Effector CD8-positive, alpha-beta T cell (primary cell): Measurements from ENCODE around the gene RMND1.
"Not testable (repeated sequence)": the region's sequence is repeated elsewhere in the genome, so short reads cannot be mapped to it uniquely, and the experiment has no call there.

ENCODE experiments used
- DNase-seq: peaks from one replicate; lab custom pipeline; 2025; lab: John Stamatoyannopoulos, UW
- total RNA-seq, 4 experiments: gene quantifications; one replicate each; lab custom pipeline; 2026; lab: John Stamatoyannopoulos, UW

RMND1 gene
- 14.8 to 19.6 (median 16.7) reads per million in 4 experiments for total RNA-seq

GRCh38 chr6:151451950-151452749 is at the start of gene RMND1:
Gene RMND1, minus strand, starts transcription at chr6:151452126. Its CDS starts 6,315 bp downstream, at chr6:151445811.
- peak; percentile 99 for DNase-seq

GRCh38 chr6:151499551-151499950 is 47.6 kb upstream of the RMND1 start:
- no peak for DNase-seq

- DNase-seq = no peak
Measured at GRCh38 chr6:151498327-151498726, 46.4 kb upstream of the RMND1 start.

- DNase-seq = no peak
Measured at GRCh38 chr6:151497905-151498304, 46.0 kb upstream of the RMND1 start.

GRCh38 chr6:151495380-151495779 is 43.5 kb upstream of the RMND1 start:
- DNase-seq = no peak

GRCh38 chr6:151494936-151495320 is 43.0 kb upstream of the RMND1 start:
- no peak for DNase-seq

- DNase-seq = no peak
Measured at GRCh38 chr6:151494235-151494935, 42.5 kb upstream of the RMND1 start.

GRCh38 chr6:151493804-151494234 is 41.9 kb upstream of the RMND1 start, which contains the start of gene CCDC170:
Gene CCDC170, plus strand, starts transcription at chr6:151494017. Its CDS starts 112 bp downstream, at chr6:151494129.
- DNase-seq = no peak

- no peak for DNase-seq
Measured at GRCh38 chr6:151493161-151493803, 41.4 kb upstream of the RMND1 start.

GRCh38 chr6:151490996-151491395 is 39.1 kb upstream of the RMND1 start:
- no peak for DNase-seq

GRCh38 chr6:151488226-151488625 is 36.3 kb upstream of the RMND1 start:
- DNase-seq = no peak

- DNase-seq = no peak
Measured at GRCh38 chr6:151483994-151484393, 32.1 kb upstream of the RMND1 start.

- DNase-seq = no peak
Measured at GRCh38 chr6:151482290-151482689, 30.4 kb upstream of the RMND1 start.

- no peak for DNase-seq
Measured at GRCh38 chr6:151481786-151482185, 29.9 kb upstream of the RMND1 start.

GRCh38 chr6:151478670-151479069 is 26.7 kb upstream of the RMND1 start:
- no peak for DNase-seq

GRCh38 chr6:151477726-151478125 is 25.8 kb upstream of the RMND1 start:
- DNase-seq = no peak

- DNase-seq = peak; percentile 6
Measured at GRCh38 chr6:151475653-151476523, 24.0 kb upstream of the RMND1 start.

- DNase-seq = no peak
Measured at GRCh38 chr6:151464702-151465101, 12.8 kb upstream of the RMND1 start.

- DNase-seq = no peak
Measured at GRCh38 chr6:151461673-151462072, 9.7 kb upstream of the RMND1 start.

- DNase-seq = not testable (repeated sequence)
Measured at GRCh38 chr6:151455751-151456398, 3.9 kb upstream of the RMND1 start.
